NCI-H524 (cell line): ENCODE results near the gene ST8SIA6.
"Not testable (repeated sequence)": the region's sequence is repeated elsewhere in the genome, so short reads cannot be mapped to it uniquely, and the experiment has no call there.

Experiments used
- DNase-seq, 2 experiments: peaks; one replicate each; lab custom pipeline; 2025; lab: John Stamatoyannopoulos, UW

The ST8SIA6 gene

GRCh38 chr10:17427201-17427600 lies 27.2 kb downstream of the ST8SIA6 start:
- no peak for DNase-seq

- DNase-seq = no peak
Measured at GRCh38 chr10:17426263-17426750, 28.1 kb downstream of the ST8SIA6 start.

- no peak for DNase-seq
Measured at GRCh38 chr10:17425584-17426262, 28.7 kb downstream of the ST8SIA6 start.

GRCh38 chr10:17423632-17424186 lies 30.7 kb downstream of the ST8SIA6 start:
- DNase-seq = no peak

- no peak for DNase-seq
Measured at GRCh38 chr10:17422931-17423330, 31.5 kb downstream of the ST8SIA6 start.

- no peak for DNase-seq
Measured at GRCh38 chr10:17418249-17418648, 36.1 kb downstream of the ST8SIA6 start.

GRCh38 chr10:17416442-17417211 lies 37.8 kb downstream of the ST8SIA6 start:
- DNase-seq = no peak

- DNase-seq = peak; percentile 54 to 76
Measured at GRCh38 chr10:17415046-17415658, 39.2 kb downstream of the ST8SIA6 start.

GRCh38 chr10:17414484-17414883 lies 39.9 kb downstream of the ST8SIA6 start:
- no peak for DNase-seq

- DNase-seq = no peak
Measured at GRCh38 chr10:17413876-17414275, 40.5 kb downstream of the ST8SIA6 start.

- DNase-seq = peak in 1 of 2 experiments; percentile 3
Measured at GRCh38 chr10:17412323-17412722, 42.1 kb downstream of the ST8SIA6 start.

- peak in 1 of 2 experiments; percentile 1 for DNase-seq
Measured at GRCh38 chr10:17410907-17411306, 43.5 kb downstream of the ST8SIA6 start.

GRCh38 chr10:17409170-17409733 lies 45.1 kb downstream of the ST8SIA6 start:
- DNase-seq = peak in 1 of 2 experiments; percentile 1

- no peak for DNase-seq
Measured at GRCh38 chr10:17407047-17407446, 47.3 kb downstream of the ST8SIA6 start.

- no peak for DNase-seq
Measured at GRCh38 chr10:17406036-17406834, 48.2 kb downstream of the ST8SIA6 start.

- DNase-seq = no peak
Measured at GRCh38 chr10:17403161-17403560, 51.2 kb downstream of the ST8SIA6 start.

- DNase-seq = not testable (repeated sequence)
Measured at GRCh38 chr10:17402040-17402439, 52.4 kb downstream of the ST8SIA6 start.

- DNase-seq = no peak
Measured at GRCh38 chr10:17396004-17396403, 58.4 kb downstream of the ST8SIA6 start.

GRCh38 chr10:17394854-17395253 lies 59.5 kb downstream of the ST8SIA6 start:
- no peak for DNase-seq

- no peak for DNase-seq
Measured at GRCh38 chr10:17387861-17388503, 66.4 kb downstream of the ST8SIA6 start.

GRCh38 chr10:17386616-17387075 lies 67.7 kb downstream of the ST8SIA6 start:
- DNase-seq = no peak
